ENCODE measurements around the gene CLDND2.

CLDND2 gene

DNA sequence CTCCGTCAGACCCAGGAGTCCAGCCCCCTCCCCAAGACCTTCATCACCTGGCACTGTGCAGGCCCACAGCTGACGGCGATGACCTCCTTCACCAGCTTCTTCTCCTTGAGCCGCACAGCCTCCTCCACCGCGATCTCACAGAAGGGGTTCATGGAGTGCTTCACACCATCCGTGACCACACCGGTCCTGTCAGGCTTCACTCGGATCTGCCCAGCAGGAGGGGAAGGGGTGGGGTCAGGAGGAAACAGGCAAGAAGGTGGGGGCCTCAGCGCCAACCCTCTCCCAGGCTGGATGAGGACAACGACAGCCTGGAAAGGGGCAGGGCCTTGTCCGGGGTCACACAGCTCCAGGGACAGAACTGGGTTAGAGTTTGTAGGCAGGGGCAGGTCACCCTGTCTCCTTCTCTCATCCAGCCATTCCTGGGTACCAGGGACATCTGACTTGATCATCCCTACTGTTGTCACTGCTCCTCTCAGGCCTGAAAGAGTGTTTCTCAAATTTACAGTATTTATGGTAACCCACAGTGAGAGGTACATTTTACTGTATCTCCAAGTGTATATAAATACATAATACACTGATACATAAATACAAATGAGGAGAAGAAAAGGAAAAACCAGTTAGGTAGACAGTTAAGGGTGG, 14.6 kb downstream of the CLDND2 start:
- DNase-seq = no peak

DNA sequence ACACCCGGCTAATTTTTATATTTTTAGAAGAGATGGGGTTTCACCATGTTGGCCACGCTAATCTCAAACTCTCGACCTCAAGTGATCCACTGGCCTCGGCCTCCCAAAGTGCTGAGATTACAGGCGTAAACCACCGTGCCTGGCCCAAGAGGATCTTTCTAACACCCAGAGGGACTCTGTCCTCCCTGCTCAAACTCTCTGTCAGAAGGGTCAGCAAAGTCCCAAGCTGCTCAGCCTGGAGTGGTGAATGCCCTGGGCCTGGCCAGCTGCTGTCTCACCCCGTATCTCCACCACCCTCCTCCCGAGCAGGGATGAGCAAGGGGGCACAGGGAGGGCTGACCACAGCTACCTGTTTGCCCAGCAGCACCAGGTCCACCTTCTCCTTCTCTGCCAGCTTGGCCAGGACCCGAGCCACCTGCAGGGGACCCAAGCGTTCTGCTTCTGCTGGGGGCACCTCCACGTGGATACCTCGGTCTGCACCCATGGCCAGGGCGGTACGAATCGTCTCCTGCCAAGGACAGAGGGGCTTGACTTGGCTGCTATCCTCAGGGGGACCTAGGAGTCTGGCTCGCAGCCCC, 15.9 kb downstream of the CLDND2 start:
- no peak for DNase-seq

DNA sequence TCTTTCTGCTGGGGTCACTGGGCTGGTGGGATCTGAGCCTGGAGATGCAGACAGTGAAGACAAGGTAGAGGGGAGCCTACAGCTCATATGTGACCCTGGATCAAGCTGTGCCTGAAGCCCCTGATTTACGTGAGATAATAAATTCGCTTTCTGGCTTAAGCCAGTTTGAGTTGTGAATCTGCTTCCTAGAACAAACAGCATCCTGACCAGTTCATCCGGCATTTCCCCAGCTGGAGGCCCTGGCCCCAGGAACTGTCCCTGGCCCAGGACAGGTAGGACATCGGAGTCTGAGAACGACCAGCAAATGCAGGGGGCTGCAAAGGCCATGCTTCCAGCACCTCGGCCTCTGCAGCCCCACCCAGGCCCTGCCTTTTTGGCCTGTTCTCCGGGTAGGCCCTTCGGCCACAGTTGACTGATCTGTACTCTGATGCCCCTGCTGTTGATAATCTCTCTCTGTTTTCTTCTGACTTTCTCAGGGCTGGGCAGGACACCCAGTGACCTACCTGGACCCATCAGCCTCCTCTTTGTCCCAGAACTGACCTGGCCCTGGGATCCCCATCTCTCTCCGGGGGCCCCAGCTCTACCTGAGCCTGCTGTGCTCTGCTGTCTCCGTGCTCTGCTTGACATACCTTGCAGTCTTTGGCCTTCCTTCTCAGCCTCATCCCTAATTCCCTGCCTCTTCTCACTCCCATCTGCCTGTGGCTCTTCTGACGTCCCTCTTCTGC, 17.4 kb downstream of the CLDND2 start:
- DNase-seq = no peak

DNA sequence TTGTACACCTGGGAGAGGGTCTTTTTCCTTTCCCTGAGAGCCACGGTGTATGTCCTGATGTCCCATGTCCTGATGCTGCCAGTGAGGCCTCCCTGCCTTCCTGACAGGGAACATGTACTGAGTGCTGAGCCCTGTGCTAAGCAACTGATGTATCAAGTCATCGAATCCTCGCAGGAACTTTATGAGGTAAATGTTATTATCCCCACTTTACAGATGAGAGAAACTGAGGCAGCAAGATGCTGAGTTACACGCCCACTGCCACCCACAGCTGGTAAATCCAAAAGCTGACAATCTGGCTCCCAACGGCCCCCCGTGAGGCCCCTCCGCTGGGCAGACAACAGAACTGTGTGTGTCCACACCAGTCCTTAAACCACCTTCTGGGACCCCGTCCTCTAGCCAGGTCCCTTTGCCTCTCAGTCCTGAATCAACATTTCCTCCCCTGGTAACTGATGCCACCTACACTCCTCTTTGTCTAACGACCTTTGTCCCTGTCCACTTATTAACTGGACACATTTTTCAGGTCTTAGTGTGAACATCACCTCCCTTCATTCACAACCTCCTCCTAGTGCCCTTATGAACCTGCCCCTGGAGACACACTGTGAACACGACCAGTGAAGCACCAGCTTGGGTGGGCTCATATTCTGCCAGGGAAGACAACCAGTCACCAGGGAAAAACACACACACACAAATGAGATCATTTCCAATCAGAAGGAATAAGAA, 21.4 kb downstream of the CLDND2 start:
- no peak for DNase-seq

DNA sequence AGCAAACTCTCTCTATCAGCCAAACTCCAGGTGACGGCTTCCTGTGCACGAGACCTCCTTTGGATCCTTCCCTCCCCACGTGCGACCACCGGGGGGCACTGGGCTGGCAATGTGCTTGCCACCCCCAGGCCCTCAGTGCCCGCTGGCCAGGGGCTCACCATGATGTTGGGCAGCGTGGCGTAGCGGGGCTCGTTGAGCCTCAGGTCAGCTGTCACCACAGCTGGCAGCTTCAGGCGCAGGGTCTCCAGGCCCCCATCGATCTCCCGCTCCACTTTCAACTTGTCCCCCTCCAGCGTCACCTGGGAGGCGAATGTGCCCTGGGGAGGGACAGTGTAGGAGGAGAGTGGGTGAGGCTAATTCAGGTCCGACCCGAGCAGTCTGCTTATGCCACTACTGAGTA, 22.1 kb downstream of the CLDND2 start:
- no peak for DNase-seq

DNA sequence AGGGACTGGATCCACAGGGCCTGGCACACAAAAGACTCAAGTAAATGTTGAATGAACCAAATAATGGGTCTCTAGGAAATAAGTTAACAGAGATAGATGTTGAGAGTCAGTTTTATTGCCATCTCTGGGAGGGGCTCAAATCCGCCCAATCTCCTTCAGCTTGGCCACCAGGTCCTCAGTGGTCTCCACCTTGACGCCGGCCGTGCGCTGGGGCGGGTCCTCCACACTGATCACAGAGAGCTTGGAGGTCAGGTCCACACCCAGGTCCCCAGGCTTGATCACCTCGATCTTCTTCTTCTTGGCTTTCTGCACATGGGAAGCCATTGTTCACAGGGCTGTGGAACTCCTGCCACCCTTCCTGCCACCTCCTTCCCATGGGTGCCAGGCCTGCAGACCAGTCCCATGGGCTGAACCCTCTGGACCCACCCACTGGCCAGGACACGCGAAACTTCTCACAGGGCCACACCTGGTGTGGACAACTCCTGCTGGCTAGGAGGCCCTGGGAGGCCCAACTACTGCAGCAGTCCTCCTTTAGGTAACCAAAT, 23.7 kb downstream of the CLDND2 start:
- DNase-seq = no peak

DNA sequence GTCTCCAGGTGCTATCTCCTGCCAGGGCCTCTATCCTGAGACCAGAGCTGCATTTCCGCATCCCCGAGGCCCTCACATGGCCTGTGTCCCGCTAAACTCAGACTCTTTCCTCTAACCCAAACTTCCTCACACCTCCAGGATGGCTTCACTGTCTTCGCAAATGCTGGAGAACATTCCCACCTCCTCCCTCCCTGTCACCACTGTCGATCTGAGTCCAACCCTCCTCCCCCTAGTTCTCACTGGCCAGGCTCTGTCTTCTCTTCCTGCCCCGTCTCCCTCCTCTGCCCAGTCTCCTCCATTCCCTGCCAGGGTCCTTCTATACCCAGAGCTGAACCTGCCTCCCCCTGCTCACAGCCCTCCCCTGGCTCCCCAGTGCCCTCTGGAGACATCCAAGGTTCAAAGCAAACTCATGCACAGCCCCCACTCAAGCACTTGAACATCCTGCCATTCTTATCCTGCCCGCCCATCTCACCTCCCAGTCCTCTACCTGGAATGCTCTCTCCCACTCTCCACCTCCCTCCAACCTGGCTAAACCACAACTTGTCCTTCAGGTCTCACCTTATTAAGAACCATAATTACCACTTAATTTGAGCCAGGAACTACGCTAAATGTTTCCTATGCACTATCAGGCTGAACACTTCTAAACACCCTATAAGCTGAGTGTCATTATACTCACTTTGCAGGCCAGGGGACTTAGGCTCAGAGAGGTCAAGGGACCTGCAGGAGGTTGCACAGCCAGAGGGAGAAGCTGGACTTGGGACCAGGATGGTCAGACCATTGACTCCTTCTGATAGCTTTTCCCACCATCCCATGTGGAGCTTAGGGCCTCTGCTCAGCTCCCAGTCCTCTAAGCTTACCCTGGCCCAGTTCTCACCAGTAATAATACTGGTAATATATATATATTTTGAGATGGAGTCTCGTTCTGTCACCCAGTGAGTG, 25.9 kb downstream of the CLDND2 start:
- no peak for DNase-seq

DNA sequence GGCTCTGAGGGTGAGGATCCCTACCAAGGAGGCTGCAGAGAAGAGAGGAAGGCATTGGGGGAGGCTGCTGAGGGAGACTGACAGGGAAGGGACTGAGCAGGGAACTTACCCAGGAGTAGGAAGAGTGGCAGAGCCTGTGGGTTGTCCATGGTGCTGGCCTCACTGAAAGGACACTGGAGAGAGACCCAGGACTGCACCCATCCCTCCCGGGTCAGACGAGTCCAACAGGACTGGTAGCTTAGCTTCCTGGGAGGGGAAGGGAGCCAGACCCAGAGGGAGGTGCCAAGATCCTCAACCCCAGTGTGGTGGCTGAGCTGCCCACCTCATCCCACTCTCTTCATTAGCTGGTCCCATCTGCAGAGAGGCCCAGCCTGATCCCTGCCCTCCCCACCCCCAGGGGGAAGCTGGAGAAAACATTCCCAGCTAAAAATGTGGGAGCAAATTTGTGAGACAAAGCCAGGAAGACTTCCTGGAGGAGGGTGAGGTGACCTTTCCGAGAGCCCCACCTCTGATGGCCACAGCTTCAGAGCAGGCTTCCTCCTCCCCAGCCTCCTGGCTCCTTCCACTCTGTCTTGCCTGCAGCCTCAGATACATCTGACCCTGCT, 26.7 kb downstream of the CLDND2 start, which contains the start of gene VSIG10L:
VSIG10L (minus strand) TSS at position 164 of the 605 bp plus-strand sequence; CDS start at position 149, 15 bp downstream.
- DNase-seq = no peak

DNA sequence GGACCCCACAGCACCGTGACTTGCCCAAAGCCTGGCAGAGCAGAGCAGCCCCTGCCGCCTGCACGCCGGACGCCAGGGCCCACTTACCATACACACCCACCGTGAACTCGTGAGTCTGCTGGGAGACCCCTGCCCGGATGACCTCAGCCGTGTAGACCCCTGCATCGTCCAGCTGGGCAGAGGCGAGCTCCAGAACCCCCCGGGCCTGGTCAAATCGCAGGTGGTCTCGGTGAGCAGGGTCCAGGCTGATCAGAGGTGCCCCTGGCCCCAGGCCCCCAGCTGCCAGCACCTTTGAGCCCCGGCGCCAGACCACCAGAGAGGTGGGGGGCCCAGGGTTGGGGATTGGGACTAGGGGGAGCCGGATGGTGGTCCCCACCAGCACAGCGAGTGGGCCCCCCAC, 27.7 kb downstream of the CLDND2 start:
- DNase-seq = no peak

DNA sequence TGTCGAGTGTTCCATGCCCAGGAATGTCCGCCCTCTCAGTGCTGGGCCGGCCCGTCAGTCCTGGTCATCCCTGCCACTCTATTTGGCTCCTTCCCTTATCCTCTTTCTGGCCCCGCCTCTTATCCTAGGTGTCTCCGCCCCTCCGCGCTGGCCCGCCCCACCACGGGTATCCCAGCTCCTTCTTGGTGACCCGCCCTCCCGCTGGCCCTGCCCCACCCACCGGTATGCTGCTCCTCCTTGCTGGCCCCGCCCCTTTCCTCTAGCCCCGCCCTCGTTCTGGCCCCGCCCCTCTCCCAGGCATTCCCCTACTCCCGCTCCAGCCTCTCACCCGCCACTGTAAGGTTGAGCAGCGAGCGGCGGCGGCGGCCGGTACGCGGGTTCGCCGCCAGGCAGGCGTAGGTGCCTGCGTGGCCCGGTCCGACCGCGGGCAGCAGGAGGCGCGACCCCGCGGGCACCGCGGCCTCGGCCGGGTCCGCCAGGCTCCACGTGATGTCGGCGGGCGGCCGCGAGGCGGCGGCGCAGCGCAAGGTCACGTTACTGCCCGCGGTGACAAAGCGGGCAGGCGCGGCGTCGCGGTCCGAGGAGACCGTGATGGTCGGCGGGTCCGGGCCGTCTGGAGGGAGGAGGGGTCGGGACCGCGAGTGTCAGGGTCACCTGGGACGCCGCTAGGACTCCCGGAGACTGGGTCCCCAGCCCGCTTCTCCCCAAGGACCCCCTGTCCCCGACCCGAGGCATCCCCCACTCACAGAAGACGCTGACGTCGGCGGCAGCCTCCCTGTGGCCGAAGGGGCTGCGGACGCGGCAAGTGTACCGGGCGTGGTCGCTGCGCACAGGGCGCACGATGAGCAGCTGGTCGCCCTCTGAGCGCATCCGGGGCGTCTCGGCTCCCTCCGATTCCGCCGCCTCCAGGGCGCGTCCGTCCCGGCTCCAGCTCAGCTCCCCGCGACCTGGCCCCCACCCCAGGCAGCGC, 28.8 kb downstream of the CLDND2 start:
- DNase-seq = peak; percentile 45 to 72 (median 67)

DNA sequence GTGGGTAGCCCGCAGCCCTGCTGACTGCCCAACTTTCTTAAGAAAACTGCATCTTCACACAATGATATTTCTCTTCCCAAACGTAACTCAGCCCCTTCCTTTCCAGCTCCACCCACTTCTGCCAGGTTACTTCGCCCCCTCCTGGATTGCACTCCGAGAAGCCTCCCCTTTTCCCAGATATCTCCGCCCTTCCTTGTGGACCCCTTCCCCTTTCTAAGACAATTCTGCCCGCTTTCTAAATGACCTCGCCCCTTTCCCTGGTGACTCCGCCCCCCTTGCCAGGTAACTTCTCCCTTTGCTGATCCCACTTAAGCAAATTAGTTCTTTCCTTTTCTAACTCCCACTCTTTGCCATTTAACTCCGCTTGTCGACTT, 29.5 kb downstream of the CLDND2 start:
- no peak for DNase-seq

DNA sequence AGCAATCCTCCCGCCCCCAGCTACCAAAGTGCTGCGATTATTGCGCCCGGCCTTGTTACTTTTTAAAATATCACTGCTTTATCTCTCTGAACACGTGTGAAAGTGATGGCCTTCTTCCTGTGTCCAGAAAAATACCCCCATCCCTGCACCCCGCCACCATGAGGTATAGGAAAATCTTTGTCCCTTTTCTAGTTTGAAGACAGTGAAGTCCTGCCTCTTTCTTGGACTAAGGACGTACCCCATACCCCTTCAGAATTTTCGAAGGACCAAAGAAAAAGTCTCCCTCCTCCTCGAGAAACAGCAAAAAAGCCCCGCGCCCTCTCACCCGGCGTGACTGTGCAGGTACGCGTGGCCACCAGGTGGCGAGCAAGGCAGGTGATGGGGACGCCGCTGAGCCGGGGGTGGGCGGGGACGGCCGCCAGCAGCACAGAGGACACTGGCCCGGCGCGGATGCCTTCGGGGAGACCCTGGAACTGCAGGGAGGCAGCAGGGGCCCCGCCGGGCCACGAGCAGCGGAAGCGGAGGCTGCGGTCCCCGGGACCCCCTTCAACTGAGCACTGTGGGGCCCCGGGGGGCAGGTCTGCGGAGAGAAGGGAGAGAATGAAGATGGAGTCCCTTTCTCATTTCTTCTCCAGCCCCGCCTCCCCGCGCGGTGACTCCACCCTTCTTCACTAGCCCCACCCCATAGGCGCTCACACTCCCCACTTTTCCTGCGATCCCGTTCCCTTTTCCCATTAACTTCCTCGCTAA, 30.1 kb downstream of the CLDND2 start:
- peak; percentile 56 to 85 (median 70) for DNase-seq

DNA sequence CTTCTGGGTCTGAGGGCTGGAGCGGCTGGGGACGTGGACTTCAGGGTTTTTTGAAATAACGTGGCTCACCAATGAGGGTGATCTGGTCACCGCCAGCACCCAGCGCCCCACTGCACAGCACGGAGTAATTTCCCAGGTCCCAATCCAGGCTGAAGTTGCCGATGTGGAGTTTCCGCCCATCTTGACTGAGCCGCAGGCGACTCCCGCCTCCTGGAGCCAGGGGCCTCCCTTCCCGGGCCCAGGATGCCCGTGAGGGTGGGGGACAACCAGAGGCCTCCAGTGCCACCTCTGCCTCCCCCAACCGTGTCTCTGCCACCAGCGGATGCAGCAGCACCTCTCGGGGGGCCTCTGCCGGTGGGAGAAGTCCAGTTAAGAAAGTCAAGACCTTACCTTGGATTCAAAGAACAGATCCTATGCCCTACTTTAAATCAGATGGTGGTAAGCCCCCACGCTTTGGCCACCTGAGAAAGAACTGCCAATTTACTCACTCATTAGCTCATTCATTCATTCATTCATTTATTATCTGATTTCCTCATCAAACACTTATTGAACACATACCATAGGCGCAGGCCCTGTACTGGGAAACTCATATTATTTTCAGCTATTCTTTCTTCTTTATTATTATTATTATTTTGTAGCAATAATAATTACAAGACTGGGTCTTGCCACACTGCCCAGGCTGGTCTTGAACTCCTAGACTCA, 30.8 kb downstream of the CLDND2 start:
- DNase-seq = no peak

DNA sequence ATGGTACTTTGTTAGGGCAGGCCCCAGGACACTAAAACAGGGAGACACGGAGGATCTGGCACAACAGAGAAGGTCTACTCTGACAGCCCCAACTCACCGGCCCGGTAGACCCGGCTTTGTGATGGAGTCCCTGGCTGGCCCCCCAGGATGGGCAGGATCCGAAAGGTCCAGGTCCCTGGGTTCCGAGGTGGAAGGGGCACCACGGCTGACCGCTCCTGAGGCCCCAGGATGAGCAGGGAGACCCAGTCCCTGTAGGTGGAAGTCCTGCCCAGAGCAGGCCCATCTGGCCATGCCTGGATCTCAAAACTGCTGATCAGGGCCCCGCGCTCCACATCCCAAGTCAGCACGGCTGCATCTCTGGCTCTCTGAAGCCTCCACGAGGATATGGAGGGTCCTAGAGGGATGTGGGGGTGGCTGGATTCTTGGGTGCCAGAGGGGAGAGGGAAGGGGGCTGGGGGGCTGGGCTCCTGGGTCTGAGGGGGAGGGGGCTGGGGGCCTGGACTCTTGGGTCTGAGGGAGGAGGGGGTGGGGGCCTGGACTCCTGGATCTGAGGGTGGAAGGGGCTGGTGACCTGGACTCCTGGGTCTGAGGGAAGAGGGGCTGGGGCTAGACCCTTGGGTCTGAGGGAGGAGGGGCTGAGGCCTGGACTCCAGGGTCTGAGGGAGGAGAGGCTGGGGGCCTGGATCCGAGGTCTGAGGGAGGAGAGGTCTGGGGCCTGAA, 31.5 kb downstream of the CLDND2 start:
- no peak for DNase-seq

DNA sequence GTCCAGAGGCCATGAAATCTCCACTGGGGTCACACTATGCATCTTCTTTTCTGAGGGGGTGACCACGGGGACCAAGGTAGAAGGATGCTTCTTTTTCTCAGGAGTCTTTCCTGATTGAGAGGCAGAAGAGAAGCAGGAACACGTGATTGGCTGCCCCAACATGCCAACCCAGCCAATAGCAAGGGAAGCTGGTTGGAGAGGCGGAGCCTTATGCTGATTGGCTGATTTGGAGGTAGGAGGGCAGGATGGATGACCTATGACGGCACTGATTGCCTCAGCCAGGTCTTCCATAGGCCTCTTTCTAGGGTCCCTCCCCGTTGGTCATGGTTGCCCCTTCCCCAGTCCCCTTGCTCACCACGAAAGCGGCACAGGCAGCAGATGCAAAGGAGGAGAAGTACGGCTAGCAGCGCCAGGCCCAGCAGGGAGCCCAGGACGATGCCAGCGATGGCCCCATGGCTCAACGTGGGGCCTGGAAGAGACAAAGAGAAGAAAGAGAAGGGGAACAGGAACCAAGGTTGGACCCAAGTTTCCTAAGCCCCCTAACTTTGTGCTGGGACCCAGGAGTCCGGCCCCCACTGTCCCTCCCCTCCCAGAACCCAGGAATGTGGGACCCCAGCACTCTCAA, 34.9 kb downstream of the CLDND2 start:
- DNase-seq = no peak

DNA sequence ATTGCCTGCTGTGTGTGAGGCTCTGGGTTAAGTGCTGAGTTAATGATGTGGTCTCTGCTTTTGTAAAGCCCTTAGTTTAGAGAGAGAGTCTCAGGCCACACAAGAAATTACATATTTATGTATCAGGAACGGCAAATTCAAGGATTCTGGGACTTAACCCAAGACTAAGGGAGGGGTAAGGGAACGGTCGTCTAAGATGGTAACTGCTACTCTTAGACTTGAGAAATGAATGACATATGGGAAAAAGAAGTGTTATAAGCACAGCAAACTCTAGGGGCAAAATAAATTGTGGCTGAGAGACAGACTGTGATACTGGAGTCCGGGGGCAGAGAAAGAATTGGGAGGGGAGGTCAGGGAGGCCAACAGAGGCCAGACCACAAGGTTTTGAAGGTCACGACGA, 37.1 kb downstream of the CLDND2 start:
- DNase-seq = no peak

DNA sequence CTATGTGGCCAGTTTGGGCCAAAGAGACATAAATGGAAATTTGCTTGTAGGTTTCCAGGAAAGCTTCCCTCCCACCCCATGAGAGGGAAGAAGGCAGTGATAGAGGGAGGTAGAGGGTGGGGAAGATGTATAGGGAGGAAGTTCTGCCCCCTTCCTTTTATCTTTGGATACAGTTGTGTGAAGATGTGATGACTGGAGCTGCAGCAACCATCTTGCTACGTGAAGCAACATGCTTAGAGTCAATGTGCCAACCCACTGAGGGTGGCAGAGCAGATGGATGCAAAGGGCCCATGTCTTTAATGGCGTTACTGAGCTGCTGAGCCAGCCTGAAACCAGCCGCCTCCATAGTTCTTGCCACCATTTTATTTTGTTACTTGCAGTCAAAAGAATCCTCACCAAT, 37.6 kb downstream of the CLDND2 start:
- DNase-seq = no peak

DNA sequence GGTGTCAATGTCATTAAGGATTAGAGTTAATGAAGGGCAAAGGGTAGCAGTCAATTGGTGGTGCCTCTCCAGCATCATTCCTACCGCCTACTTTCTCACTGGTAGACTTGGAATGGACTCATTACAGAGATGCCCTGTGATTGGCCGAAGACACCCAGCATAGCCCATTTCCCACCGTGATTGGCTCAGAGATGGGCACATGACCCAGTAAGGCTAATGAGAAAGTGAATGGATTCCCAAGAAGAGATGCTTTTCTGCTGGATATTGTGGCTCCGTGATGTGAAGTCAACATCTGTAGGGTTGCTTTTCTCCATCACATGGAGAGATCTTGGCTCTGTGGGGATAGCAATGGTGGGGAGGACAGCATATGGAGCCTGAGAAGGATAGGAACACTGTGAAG, 38.4 kb downstream of the CLDND2 start:
- no peak for DNase-seq

Data from activated naive CD4-positive, alpha-beta T cell (primary cell).